OCI-LY1 (cell line): ENCODE data around the gene ZSCAN5B.

Experiments
- H2AFZ ChIP-seq: fragments of 200-600 bp; sonication (generic), shearing (Covaris generic); 2 replicates; pipeline ENCODE4 v1.6.0; 2014; ENCODE audit warnings: antibody characterized with exemption, mild to moderate bottlenecking, low read length
- H3F3A ChIP-seq: fragments of 200-600 bp; sonication (generic), shearing (Covaris generic); 2 replicates; pipeline ENCODE4 v1.6.0; 2014; ENCODE audit warnings: mild to moderate bottlenecking, antibody characterized with exemption, low read length, moderate library complexity; ENCODE audit not compliant: insufficient read depth
- H3K27ac ChIP-seq: fragments of 200-600 bp; sonication (generic); 2 replicates; pipeline ENCODE4 v1.5.1; 2014; ENCODE audit warnings: low read length, mixed run types, mild to moderate bottlenecking, low read depth; ENCODE audit not compliant: poor library complexity, severe bottlenecking
- H3K27me3 ChIP-seq: fragments of 200-600 bp; sonication (generic); 2 replicates; pipeline ENCODE4 v1.6.0; 2014; ENCODE audit warnings: antibody characterized with exemption, mild to moderate bottlenecking, low read length, moderate library complexity; ENCODE audit not compliant: insufficient read depth
- H3K36me3 ChIP-seq: fragments of 200-600 bp; sonication (generic); 2 replicates; pipeline ENCODE4 v1.6.1; 2014; ENCODE audit warnings: mild to moderate bottlenecking, antibody characterized with exemption, low read length, moderate library complexity, mixed read lengths; ENCODE audit not compliant: insufficient read depth
- H3K4me1 ChIP-seq: fragments of 200-600 bp; sonication (generic); 2 replicates; pipeline ENCODE4 v1.5.1; 2014; ENCODE audit warnings: mild to moderate bottlenecking, low read length, moderate library complexity; ENCODE audit not compliant: insufficient read depth, severe bottlenecking
- H3K4me2 ChIP-seq: fragments of 200-600 bp; sonication (generic), shearing (Covaris generic); 2 replicates; pipeline ENCODE4 v1.6.1; 2014; ENCODE audit warnings: low read length
- H3K4me3 ChIP-seq: fragments of 200-600 bp; sonication (generic); 2 replicates; pipeline ENCODE4 v1.5.1; 2014; ENCODE audit warnings: low read length, low read depth, mild to moderate bottlenecking, mixed read lengths; ENCODE audit not compliant: poor library complexity, severe bottlenecking
- H3K79me2 ChIP-seq: fragments of 200-600 bp; shearing (Covaris generic); 2 replicates; pipeline ENCODE4 v1.6.1; 2016; ENCODE audit warnings: mixed run types, low read length, mixed read lengths; ENCODE audit not compliant: insufficient read depth
- H3K9ac ChIP-seq: fragments of 200-600 bp; sonication (generic), shearing (Covaris generic); 2 replicates; pipeline ENCODE4 v1.6.1; 2014; ENCODE audit warnings: mild to moderate bottlenecking, low read length, mixed read lengths
- H3K9me2 ChIP-seq: fragments of 200-600 bp; sonication (generic), shearing (Covaris generic); 2 replicates; pipeline ENCODE4 v1.6.1; 2014; ENCODE audit warnings: low read depth, mild to moderate bottlenecking, low read length, mixed read lengths
- H3K9me3 ChIP-seq: fragments of 200-600 bp; shearing (Covaris generic); 2 replicates; pipeline ENCODE4 v1.6.1; 2014; ENCODE audit warnings: low read length, mixed read lengths
- H4K20me1 ChIP-seq: fragments of 200-600 bp; sonication (generic), shearing (Covaris generic); 2 replicates; pipeline ENCODE4 v1.6.0; 2016; ENCODE audit warnings: mild to moderate bottlenecking, low read length; ENCODE audit not compliant: insufficient read depth
- EZH2 ChIP-seq: fragments of 200-600 bp; sonication (generic), shearing (Covaris generic); IDR thresholded peaks from 2 replicates; pipeline ENCODE4 v1.8.0; 2017; ENCODE audit warnings: borderline replicate concordance, mixed run types, mild to moderate bottlenecking, antibody characterized with exemption, low read length, moderate library complexity, mixed read lengths
- TF ChIP-seq, protein P1 (sequence below): fragments of 200-600 bp; sonication (generic), shearing (Covaris generic); IDR thresholded peaks from 2 replicates; pipeline ENCODE4 v1.5.1; 2017; ENCODE audit warnings: mild to moderate bottlenecking, antibody characterized with exemption, low read length, moderate library complexity, mixed read lengths

The ZSCAN5B gene

DNA sequence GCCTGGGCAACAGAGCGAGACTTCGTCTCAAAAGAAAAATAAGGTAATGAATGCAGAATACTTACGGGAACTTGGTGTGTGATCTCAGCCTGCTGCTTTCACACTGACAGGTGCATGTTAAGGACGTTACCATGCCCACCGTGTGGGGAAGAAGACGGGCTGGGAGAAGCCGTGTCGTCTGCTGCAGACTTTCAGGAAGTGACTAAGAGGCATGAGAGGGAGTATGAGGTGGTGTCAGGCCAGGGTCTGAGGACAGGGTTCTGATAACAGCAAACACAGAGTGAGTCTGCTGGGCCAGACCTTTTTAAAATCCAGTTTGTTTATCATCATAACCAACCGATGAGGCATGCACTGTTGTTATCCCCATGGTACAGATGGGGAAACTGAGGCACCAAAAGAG, 35.3 kb downstream of the ZSCAN5B start:
- Histone ChIP-seq H3K4me2 (no peak overlapping the region), H3K9ac (no peak overlapping the region), H3F3A (no peaks in the 10 kb centered on the region)

GRCh38 chr19:56161534-56161933, 36.0 kb downstream of the ZSCAN5B start:
- Histone ChIP-seq H3K4me3 (no peak overlapping the region), H3K4me2 (no peak overlapping the region), H3K36me3 (peaks cover 18% of the 10 kb centered on the region), H2AFZ (no peak overlapping the region), H3K27ac (no peak overlapping the region), H3K79me2 (no peaks in the 10 kb centered on the region), H3K27me3 (no peaks in the 10 kb centered on the region), H3K9me3 (no peaks in the 10 kb centered on the region), H3K4me1 (no peaks in the 10 kb centered on the region), H3F3A (no peaks in the 10 kb centered on the region), H3K9me2 (no peaks in the 10 kb centered on the region), H4K20me1 (no peaks in the 10 kb centered on the region), H3K9ac (no peak overlapping the region)
- TF ChIP-seq EZH2: no peak
- TF ChIP-seq, protein P1, sequence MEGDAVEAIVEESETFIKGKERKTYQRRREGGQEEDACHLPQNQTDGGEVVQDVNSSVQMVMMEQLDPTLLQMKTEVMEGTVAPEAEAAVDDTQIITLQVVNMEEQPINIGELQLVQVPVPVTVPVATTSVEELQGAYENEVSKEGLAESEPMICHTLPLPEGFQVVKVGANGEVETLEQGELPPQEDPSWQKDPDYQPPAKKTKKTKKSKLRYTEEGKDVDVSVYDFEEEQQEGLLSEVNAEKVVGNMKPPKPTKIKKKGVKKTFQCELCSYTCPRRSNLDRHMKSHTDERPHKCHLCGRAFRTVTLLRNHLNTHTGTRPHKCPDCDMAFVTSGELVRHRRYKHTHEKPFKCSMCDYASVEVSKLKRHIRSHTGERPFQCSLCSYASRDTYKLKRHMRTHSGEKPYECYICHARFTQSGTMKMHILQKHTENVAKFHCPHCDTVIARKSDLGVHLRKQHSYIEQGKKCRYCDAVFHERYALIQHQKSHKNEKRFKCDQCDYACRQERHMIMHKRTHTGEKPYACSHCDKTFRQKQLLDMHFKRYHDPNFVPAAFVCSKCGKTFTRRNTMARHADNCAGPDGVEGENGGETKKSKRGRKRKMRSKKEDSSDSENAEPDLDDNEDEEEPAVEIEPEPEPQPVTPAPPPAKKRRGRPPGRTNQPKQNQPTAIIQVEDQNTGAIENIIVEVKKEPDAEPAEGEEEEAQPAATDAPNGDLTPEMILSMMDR: no peak

More for the DNA sequence above, 35.3 kb downstream of the ZSCAN5B start:
- Histone ChIP-seq H3K36me3 (peaks cover 18% of the 10 kb centered on the region), H3K9me3 (no peaks in the 10 kb centered on the region), H3K27me3 (no peaks in the 10 kb centered on the region), H3K4me3 (no peak overlapping the region), H3K4me1 (no peaks in the 10 kb centered on the region), H3K27ac (no peak overlapping the region), H3K9me2 (no peaks in the 10 kb centered on the region), H2AFZ (no peak overlapping the region), H3K79me2 (no peaks in the 10 kb centered on the region), H4K20me1 (no peaks in the 10 kb centered on the region)
- no peak for TF ChIP-seq EZH2
- TF ChIP-seq, protein P1: no peak

GRCh38 chr19:56159622-56160271, 37.8 kb downstream of the ZSCAN5B start:
- no peaks in the 10 kb centered on the region for H4K20me1 ChIP-seq

More at GRCh38 chr19:56159622-56160271, 37.8 kb downstream of the ZSCAN5B start:
- Histone ChIP-seq H3K4me2 (no peak overlapping the region), H3K9me3 (no peaks in the 10 kb centered on the region), H3K36me3 (peaks cover 34% of the 10 kb centered on the region), H3K27ac (no peak overlapping the region), H3F3A (no peaks in the 10 kb centered on the region), H3K79me2 (no peaks in the 10 kb centered on the region), H3K9ac (no peak overlapping the region), H3K4me1 (no peaks in the 10 kb centered on the region), H3K9me2 (no peaks in the 10 kb centered on the region), H3K4me3 (no peak overlapping the region), H3K27me3 (no peaks in the 10 kb centered on the region), H2AFZ (no peak overlapping the region)
- TF ChIP-seq, protein P1: no peak
- no peak for TF ChIP-seq EZH2
